Measurements from ENCODE around the gene LHFPL6. TPM values are rescaled to one million over a fixed set of nuclear protein-coding genes. Genes with fewer than 3 reads are reported as not detected.

LHFPL6 gene
- total RNA-seq, 1 donor from 2014 or later, result 174 TPM

- no peak for DNase-seq (ENCODE audit: extremely low spot score, unreplicated experiment)
- Mint-ChIP-seq H3K4me3 (ENCODE audit: unreplicated experiment) (no peak overlapping the region), H3K4me1 (ENCODE audit: unreplicated experiment) (peaks cover 60% of the 10 kb centered on the region), H3K27ac (ENCODE audit: unreplicated experiment) (peak overlapping the region; percentile 81), H3K9me3 (ENCODE audit: unreplicated experiment) (no peaks in the 10 kb centered on the region), H3K27me3 (ENCODE audit: unreplicated experiment) (no peaks in the 10 kb centered on the region), H3K36me3 (ENCODE audit: unreplicated experiment) (no peaks in the 10 kb centered on the region)
- no peak for TF ChIP-seq CTCF (IDR thresholded peaks at IDR 0.05)
These were observed 74.4 kb downstream of the LHFPL6 start for GRCh38 chr13:39528661-39528980.

GRCh38 chr13:39527961-39528660 is 74.9 kb downstream of the LHFPL6 start:
- DNase-seq (ENCODE audit: extremely low spot score, unreplicated experiment), result no peak
- no peaks in the 10 kb centered on the region for H3K9me3 Mint-ChIP-seq (ENCODE audit: unreplicated experiment)
- peaks cover 58% of the 10 kb centered on the region for H3K4me1 Mint-ChIP-seq (ENCODE audit: unreplicated experiment)
- H3K27ac Mint-ChIP-seq (ENCODE audit: unreplicated experiment), result peak overlapping the region; percentile 81
- H3K27me3 Mint-ChIP-seq (ENCODE audit: unreplicated experiment), result no peaks in the 10 kb centered on the region
- no peak overlapping the region for H3K4me3 Mint-ChIP-seq (ENCODE audit: unreplicated experiment)
- TF ChIP-seq CTCF (IDR thresholded peaks at IDR 0.05), result no peak
- H3K36me3 Mint-ChIP-seq (ENCODE audit: unreplicated experiment), result no peaks in the 10 kb centered on the region

GRCh38 chr13:39527301-39527700 is 75.7 kb downstream of the LHFPL6 start:
- peaks cover 55% of the 10 kb centered on the region for H3K4me1 Mint-ChIP-seq (ENCODE audit: unreplicated experiment)

GRCh38 chr13:39526499-39526898 is 76.5 kb downstream of the LHFPL6 start:
- Mint-ChIP-seq H3K4me1 (ENCODE audit: unreplicated experiment) (peaks cover 47% of the 10 kb centered on the region), H3K9me3 (ENCODE audit: unreplicated experiment) (no peaks in the 10 kb centered on the region), H3K36me3 (ENCODE audit: unreplicated experiment) (no peaks in the 10 kb centered on the region), H3K4me3 (ENCODE audit: unreplicated experiment) (no peak overlapping the region), H3K27me3 (ENCODE audit: unreplicated experiment) (no peaks in the 10 kb centered on the region), H3K27ac (ENCODE audit: unreplicated experiment) (no peak overlapping the region)
- TF ChIP-seq CTCF (IDR thresholded peaks at IDR 0.05), result no peak
- DNase-seq (ENCODE audit: extremely low spot score, unreplicated experiment), result no peak

More at GRCh38 chr13:39527301-39527700, 75.7 kb downstream of the LHFPL6 start:
- TF ChIP-seq CTCF (IDR thresholded peaks at IDR 0.05), result no peak
- no peak for DNase-seq (ENCODE audit: extremely low spot score, unreplicated experiment)
- Mint-ChIP-seq H3K36me3 (ENCODE audit: unreplicated experiment) (no peaks in the 10 kb centered on the region), H3K9me3 (ENCODE audit: unreplicated experiment) (no peaks in the 10 kb centered on the region), H3K27me3 (ENCODE audit: unreplicated experiment) (no peaks in the 10 kb centered on the region), H3K27ac (ENCODE audit: unreplicated experiment) (peak overlapping the region; percentile 81), H3K4me3 (ENCODE audit: unreplicated experiment) (no peak overlapping the region)

GRCh38 chr13:39525506-39525905 is 77.5 kb downstream of the LHFPL6 start:
- Mint-ChIP-seq H3K27me3 (ENCODE audit: unreplicated experiment) (no peaks in the 10 kb centered on the region), H3K4me1 (ENCODE audit: unreplicated experiment) (peaks cover 37% of the 10 kb centered on the region), H3K36me3 (ENCODE audit: unreplicated experiment) (no peaks in the 10 kb centered on the region), H3K4me3 (ENCODE audit: unreplicated experiment) (no peak overlapping the region), H3K27ac (ENCODE audit: unreplicated experiment) (no peak overlapping the region), H3K9me3 (ENCODE audit: unreplicated experiment) (no peaks in the 10 kb centered on the region)
- TF ChIP-seq CTCF (IDR thresholded peaks at IDR 0.05), result no peak
- DNase-seq (ENCODE audit: extremely low spot score, unreplicated experiment), result no peak

Data from osteocyte (in vitro differentiated cells).